ENCODE data around the gene TMOD2.

- no peak for TF ChIP-seq CTCF (IDR thresholded peaks at IDR 0.05)
- peak; percentile 91 for TF ChIP-seq EZH2phosphoT487 (IDR thresholded peaks at IDR 0.05)
- TF ChIP-seq EZH2 (IDR thresholded peaks at IDR 0.05) = peak; percentile 85
Observed at GRCh38 chr15:51750792-51751696, at the start of gene TMOD2.
